Fibroblast of pulmonary artery (primary cell): Measurements from ENCODE around the gene CDCP2.

Experiments used
- DNase-seq: peaks from one replicate; pipeline ENCODE4 v3.0.0-alpha.2; 2010; ENCODE audit warnings: low read depth
- H3K4me3 ChIP-seq: replicated peaks from 2 replicates; pipeline ENCODE4 v1.5.1; 2011; ENCODE audit warnings: low read depth, mild to moderate bottlenecking, control low read depth, low read length, moderate library complexity
- TF ChIP-seq, protein P1 (sequence below): IDR thresholded peaks from 2 replicates; pipeline ENCODE4 v1.5.1; 2011; ENCODE audit warnings: mild to moderate bottlenecking, control low read depth, low read length, inconsistent platforms; ENCODE audit errors: missing control alignments

CDCP2 gene

DNA sequence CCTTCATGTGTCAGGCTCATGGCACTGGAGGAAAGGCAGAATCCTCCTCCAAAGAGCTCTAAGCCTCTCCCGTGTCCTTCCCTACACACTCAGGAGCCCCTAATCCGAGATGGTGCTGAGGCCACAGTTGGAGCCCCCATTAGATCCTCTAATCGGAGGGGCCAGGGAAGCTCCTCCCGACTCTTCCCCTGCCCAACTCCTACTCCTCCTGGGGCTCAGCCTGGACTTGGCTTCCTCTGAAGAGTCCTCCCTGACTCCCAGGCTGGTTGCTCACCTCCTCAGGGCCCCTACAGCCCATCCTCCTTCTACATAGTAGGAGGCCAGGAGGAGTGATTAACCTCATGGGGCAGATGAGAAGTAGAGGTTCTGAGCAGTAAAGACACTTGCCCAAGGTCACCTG, 21.3 kb upstream of the CDCP2 start:
- TF ChIP-seq, protein P1, sequence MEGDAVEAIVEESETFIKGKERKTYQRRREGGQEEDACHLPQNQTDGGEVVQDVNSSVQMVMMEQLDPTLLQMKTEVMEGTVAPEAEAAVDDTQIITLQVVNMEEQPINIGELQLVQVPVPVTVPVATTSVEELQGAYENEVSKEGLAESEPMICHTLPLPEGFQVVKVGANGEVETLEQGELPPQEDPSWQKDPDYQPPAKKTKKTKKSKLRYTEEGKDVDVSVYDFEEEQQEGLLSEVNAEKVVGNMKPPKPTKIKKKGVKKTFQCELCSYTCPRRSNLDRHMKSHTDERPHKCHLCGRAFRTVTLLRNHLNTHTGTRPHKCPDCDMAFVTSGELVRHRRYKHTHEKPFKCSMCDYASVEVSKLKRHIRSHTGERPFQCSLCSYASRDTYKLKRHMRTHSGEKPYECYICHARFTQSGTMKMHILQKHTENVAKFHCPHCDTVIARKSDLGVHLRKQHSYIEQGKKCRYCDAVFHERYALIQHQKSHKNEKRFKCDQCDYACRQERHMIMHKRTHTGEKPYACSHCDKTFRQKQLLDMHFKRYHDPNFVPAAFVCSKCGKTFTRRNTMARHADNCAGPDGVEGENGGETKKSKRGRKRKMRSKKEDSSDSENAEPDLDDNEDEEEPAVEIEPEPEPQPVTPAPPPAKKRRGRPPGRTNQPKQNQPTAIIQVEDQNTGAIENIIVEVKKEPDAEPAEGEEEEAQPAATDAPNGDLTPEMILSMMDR = no peak

DNA sequence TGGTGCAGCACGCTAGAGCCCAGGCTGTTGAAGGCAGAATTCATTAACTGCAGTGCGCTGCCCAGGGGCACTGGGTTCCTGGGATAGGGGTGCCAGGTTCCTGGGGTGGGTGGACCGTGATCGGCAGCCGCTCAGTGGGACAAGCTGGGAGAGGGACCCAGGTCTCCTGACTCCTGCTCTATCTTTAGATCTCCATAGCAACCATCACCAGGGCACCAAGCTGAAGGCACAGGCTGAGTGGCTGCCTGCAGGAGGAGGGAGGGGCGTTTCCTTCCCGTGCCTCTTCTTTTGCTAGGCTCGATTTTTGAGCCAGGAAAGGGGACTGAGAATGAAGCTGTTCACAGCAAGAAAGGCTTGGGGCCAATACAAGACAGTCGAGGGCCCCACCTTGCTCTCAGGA, 20.9 kb upstream of the CDCP2 start:
- no peak for DNase-seq
- no peak overlapping the region for H3K4me3 ChIP-seq
- TF ChIP-seq, protein P1 = no peak

More for the DNA sequence above, 21.3 kb upstream of the CDCP2 start:
- no peak overlapping the region for H3K4me3 ChIP-seq
- DNase-seq = no peak

DNA sequence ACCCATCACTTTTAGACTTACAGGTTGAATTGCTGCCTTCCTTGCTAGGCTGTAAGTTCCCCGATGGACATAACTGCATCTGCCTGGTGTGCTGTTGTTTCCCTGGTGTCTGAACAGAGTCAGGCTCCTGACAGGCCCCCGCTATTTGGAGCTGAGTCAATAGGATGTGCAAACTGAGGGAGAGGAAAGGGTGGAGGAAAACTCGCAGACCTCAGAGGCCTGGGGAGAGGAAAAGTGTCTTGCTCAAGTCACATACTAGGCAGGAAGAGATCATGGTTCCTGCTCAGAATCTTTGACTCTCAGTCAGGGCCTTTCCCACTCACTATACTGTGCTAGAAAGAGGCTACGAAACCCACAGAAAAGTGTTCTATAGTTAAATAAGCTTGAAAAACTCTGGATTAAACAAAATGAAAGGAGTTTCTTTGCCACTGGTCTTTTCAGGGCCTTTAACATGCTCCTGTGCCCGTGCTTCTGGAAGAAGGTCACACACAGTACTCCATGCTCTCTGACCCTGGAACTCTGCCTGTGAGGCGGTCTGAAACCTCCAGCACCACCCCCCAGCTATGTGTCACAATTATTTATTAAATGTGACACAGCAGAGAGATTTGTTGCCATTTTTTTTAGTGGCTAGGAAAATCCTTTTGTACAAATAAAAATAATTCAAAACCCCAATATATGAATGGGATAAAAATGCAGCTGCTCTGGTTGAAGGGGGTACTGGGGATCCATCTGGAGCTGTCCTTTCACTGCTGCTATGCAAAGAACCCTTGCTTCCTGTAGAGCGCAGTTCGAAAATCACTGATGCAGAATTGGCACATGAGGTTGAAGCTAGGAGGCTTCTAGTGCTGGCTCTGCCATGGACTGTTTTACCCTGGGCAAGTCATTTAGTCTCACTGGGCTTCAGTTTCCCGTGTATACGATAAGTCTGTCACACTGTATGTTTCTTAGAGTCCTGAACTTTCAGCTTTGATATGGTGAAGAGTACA, 20.1 kb upstream of the CDCP2 start:
- DNase-seq = peak; percentile 63
- TF ChIP-seq, protein P1 = no peak
- no peak overlapping the region for H3K4me3 ChIP-seq

DNA sequence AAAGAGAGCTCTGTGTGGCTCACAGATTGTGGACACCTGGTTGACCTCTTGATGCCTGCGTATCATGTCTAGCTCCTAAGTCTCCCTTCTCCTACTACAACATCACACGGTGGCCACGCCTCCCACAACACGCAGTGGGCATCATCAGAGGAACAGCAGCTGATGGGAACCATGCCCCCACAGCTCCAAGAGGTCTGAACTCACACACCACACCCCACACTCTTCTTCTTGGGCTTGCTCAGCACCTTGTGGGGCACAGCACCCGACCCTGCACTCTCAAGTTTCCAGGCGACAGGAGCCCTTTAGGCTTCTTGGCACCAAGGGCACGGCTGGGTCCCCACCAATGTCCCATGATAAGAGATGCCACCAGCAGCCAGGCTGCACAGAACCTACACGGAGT, 18.8 kb upstream of the CDCP2 start:
- no peak overlapping the region for H3K4me3 ChIP-seq
- DNase-seq = no peak
- TF ChIP-seq, protein P1 = no peak

DNA sequence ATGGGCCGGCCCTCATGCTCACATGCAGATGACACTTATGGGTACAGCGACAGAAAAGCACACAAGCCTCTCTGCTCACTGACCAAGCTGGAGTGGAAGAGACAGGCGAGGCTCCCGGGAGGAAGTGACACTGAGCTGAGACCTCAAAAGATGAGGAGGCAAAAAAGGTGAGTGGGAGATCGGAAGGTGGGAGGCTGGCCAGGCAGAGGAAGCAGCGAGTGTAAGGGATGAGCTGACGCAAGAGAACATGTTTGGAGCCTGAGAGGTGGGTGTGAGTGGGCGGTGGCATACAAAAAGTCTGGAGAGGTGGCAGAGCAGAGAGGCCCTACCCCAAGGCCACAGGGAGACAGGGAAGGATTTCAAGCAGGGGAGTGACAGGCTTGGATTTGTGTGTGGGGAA, 18.2 kb upstream of the CDCP2 start:
- TF ChIP-seq, protein P1 = no peak
- no peak for DNase-seq
- H3K4me3 ChIP-seq = no peak overlapping the region

DNA sequence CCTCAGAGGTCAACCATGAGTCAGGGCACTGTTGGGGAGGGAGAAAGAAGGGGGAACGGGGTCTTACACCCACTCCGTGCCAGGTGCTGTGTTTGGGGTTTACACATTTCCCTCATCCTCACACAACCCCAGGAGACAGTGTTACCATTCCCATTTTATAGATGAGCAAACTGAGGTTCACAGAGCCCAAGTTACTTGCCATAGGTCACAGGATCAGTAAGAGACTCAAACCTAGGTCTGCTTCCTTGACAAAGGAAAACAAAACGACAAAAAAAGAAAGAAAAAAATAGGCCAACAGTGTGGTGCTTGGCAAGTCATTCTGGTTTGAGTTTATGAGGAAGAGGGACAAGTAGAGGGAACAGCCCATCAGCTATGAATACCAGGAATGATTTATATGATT, 16.3 kb upstream of the CDCP2 start:
- DNase-seq = no peak
- TF ChIP-seq, protein P1 = no peak
- H3K4me3 ChIP-seq = no peak overlapping the region
